Measurements from ENCODE around the gene BEX2. TPM values are rescaled to one million over a fixed set of nuclear protein-coding genes. Genes with fewer than 3 reads are reported as not detected.
"Not testable (repeated sequence)": the region's sequence is repeated elsewhere in the genome, so short reads cannot be mapped to it uniquely, and the experiment has no call there.

Gene BEX2
- total and polyA plus RNA-seq, 10 donors: 10.1 to 39.9 (median 17.9) TPM

DNA sequence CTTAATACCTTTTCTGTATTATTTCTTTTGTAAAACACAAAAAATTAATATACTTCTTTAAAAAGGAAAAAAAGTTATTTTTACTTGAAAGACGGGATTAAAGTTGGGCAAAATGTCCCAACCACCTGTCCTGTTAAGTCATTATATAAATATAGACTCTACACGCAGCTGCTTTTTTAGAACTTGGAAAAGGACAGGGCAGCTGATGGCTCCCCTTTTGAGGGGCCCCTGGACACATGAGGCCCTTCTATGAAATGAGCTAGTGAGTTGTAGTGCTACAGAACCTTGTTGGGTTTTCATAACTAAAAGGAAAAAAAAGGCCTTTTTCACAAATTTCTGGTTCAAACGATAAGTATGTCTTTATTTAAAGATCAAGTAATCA lies 600 bp upstream of the BEX2 start:
- H3K4me1 ChIP-seq: no peaks in the 10 kb centered on the region
- H3K4me3 ChIP-seq: peak overlapping the region in 2 of 8 donors; percentile 58 to 78
- no peaks in the 10 kb centered on the region for H3K36me3 ChIP-seq
- H3K27me3 ChIP-seq (replicated peaks in 1 of 7): peaks cover 0 to 14% (median 3%) of the 10 kb centered on the region in 7 donors
- 73 to 91% (median 85%) methylated on average over 3 of the region's 3 CpGs for WGBS, 5 donors
- no peak overlapping the region for H3K27ac ChIP-seq
- no peaks in the 10 kb centered on the region for H3K9me3 ChIP-seq
- DNase-seq: no peak
- intact Hi-C loops (cut with DNase I; ENCODE audit: low total_unique reads): no loop called here
- TF ChIP-seq POLR2A (IDR thresholded peaks at IDR 0.05) (no peak), POLR2AphosphoS5 (IDR thresholded peaks at IDR 0.05) (no peak)
- TF ChIP-seq, protein P1, sequence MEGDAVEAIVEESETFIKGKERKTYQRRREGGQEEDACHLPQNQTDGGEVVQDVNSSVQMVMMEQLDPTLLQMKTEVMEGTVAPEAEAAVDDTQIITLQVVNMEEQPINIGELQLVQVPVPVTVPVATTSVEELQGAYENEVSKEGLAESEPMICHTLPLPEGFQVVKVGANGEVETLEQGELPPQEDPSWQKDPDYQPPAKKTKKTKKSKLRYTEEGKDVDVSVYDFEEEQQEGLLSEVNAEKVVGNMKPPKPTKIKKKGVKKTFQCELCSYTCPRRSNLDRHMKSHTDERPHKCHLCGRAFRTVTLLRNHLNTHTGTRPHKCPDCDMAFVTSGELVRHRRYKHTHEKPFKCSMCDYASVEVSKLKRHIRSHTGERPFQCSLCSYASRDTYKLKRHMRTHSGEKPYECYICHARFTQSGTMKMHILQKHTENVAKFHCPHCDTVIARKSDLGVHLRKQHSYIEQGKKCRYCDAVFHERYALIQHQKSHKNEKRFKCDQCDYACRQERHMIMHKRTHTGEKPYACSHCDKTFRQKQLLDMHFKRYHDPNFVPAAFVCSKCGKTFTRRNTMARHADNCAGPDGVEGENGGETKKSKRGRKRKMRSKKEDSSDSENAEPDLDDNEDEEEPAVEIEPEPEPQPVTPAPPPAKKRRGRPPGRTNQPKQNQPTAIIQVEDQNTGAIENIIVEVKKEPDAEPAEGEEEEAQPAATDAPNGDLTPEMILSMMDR (IDR thresholded peaks at IDR 0.05 in 8 of 11, conservative IDR thresholded peaks at IDR 0.05 in 3 of 11): no peak

DNA sequence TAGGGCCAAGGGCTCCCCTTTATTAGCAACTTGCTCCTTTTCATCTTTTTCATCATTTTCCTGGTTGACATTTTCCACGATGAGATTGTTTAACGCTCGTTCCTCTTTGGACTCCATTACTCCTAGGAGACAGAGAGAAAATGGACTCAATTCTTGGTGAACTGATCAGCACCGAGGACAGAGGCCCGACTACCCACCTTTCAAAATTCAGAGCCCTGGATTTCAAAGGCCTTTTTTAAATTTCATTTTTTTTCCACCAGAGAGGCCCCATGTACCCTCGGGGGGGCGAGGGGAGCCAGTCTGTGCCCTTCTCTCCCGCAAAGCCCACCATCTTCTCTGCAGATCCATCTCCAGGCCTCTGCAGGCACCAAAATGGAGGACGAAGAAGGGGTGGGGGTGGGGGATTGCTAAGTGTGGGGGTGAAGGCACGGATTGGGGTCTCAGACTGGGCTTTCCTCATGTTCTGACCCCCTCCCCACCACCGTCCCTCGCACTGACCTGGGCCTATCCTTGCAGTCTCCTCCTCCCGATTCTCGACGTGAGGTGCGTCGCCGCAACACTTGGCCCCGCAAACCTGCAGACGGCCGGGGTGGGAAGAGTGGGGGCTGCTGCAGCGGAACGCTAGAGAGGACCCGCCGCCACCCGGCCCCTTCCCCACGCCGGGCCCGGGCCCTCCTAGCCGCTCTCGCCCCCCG lies 783 bp downstream of the BEX2 start:
- WGBS, 5 donors: 20 to 53% (median 46%) methylated on average over 9 to 32 of the region's 32 CpGs
- peak overlapping the region in 5 of 8 donors; percentile 31 to 82 (median 69) for H3K27ac ChIP-seq
- peaks cover 0 to 14% (median 3%) of the 10 kb centered on the region in 7 donors for H3K27me3 ChIP-seq (replicated peaks in 1 of 7)
- intact Hi-C loops (cut with DNase I; ENCODE audit: low total_unique reads): no loop called here
- TF ChIP-seq POLR2AphosphoS5 (IDR thresholded peaks at IDR 0.05) (no peak), POLR2A (IDR thresholded peaks at IDR 0.05) (no peak)
- TF ChIP-seq, protein P1 (IDR thresholded peaks at IDR 0.05 in 8 of 11, conservative IDR thresholded peaks at IDR 0.05 in 3 of 11): no peak
- H3K9me3 ChIP-seq: no peaks in the 10 kb centered on the region
- peak; percentile 79 for DNase-seq
- peak overlapping the region; percentile 29 to 78 (median 50) for H3K4me3 ChIP-seq
- no peaks in the 10 kb centered on the region for H3K4me1 ChIP-seq
- H3K36me3 ChIP-seq: no peaks in the 10 kb centered on the region

DNA sequence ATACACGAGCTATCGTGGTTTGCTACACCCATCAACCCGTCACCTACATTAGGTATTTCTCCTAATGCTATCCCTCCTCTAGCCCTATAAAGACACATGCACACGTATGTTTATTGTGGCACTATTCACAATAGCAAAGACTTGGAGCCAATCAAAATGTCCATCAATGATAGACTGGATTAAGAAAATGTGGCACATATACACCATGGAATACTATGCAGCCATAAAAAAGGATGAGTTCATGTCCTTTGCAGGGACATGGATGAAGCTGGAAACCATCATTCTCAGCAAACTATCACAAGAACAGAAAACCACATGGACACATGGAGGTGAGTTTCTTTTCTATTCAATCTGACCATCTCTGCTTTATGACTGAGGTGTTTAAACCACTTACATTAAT lies 5.1 kb downstream of the BEX2 start:
- H3K27me3 ChIP-seq (replicated peaks in 1 of 7); H3K4me1 ChIP-seq; H3K4me3 ChIP-seq; H3K9me3 ChIP-seq; H3K36me3 ChIP-seq; H3K27ac ChIP-seq; DNase-seq; intact Hi-C loops (cut with DNase I; ENCODE audit: low total_unique reads): not testable (repeated sequence)
- WGBS, 5 donors: 86 to 100% (median 96%) methylated on average over 4 of the region's 4 CpGs

DNA sequence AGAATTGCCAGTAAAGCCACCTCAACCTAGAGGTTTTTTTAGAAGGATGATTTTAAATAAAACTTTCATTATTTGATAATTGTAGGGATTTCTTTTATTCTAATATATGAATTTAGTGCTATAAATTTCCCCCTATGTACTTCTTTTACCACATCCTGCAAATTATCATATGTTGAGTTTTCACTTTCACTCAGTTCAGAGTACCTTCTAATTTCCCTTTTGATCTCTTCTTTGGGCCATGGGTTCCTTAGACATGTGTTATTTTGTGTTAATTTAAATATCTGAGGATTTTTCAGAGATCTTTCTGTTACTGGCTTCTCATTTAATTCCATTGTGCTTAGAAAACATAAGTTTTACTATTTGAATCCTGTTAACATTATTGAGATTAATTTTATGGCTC lies 6.1 kb downstream of the BEX2 start:
- no peaks in the 10 kb centered on the region for H3K4me1 ChIP-seq
- intact Hi-C loops (cut with DNase I; ENCODE audit: low total_unique reads): no loop called here
- no peak for TF ChIP-seq POLR2A (IDR thresholded peaks at IDR 0.05)
- TF ChIP-seq, protein P1 (IDR thresholded peaks at IDR 0.05 in 8 of 11, conservative IDR thresholded peaks at IDR 0.05 in 3 of 11): no peak
- TF ChIP-seq POLR2AphosphoS5 (IDR thresholded peaks at IDR 0.05): no peak
- H3K9me3 ChIP-seq: no peaks in the 10 kb centered on the region
- DNase-seq: no peak
- no peaks in the 10 kb centered on the region for H3K36me3 ChIP-seq
- H3K4me3 ChIP-seq: no peak overlapping the region
- H3K27ac ChIP-seq: no peak overlapping the region
- no peaks in the 10 kb centered on the region for H3K27me3 ChIP-seq (replicated peaks in 1 of 7)

Measured in spleen (tissue), 11 donors.